GM18870 (cell line): ENCODE results near the gene SCRN3.
"Not testable (repeated sequence)": the region's sequence is repeated elsewhere in the genome, so short reads cannot be mapped to it uniquely, and the experiment has no call there.

Experiments used
- ATAC-seq: cut with Tn5 transposase; IDR thresholded peaks from one replicate; pipeline ENCODE4 v1.9.1; 2021; ENCODE audit warnings: moderate library complexity; ENCODE audit not compliant: unreplicated experiment

Gene SCRN3

DNA sequence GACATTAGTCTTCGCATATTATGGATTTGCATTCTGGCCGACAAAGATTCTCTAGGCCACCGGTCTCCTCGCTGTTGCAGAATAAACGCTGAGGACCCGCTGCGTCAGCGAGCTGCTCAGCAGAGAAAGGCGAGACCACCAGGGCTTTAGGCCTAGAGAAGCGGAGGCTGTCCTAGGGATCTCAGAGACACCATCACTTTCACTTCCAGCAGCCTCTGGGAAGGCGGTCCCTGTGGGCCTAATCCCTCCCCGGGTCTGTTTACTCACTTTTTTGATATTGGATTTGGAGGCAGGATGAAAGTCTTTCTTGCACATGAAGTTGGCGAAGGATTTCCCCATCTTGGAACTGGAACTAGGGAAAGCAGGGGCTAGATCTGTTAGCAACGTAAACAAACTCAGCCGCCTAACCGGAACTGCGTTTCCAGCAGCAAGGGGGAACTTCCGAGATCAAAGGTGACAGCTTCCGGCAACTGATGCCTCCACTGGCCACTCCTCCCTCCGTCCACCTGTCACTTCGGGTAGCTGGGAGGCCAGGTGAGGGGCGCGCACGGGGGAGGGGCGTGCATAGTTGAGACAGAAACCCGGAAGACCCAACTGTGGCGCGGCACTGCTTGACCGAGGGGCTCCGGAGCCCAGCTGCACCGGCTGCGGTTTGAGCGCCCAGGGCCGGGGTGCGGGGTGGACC is at the start of gene SCRN3:
Gene SCRN3 (plus strand): TSS at position 447 of the 685 bp plus-strand sequence. CDS start 2,554 bp downstream, outside the sequence.
- peak; percentile 91 for ATAC-seq

DNA sequence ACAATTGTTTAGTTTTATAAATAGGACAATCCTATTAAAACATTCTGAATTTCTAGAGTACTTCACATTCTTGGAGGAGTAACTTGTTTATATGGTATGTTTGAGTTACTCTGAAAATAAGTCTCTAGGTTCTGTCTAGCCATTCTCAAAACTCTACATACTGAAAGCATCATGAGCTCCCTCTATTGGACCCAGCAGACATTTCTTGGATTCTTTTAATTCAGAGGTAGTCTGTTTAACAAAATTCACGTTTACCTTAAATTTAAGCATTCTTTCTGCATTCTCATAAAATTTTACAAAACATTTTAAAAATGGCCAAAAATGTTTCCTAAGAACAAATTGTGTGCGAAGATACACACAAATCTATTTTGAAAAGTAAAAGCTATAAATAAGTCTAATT is 45.5 kb upstream of the SCRN3 start:
- no peak for ATAC-seq

DNA sequence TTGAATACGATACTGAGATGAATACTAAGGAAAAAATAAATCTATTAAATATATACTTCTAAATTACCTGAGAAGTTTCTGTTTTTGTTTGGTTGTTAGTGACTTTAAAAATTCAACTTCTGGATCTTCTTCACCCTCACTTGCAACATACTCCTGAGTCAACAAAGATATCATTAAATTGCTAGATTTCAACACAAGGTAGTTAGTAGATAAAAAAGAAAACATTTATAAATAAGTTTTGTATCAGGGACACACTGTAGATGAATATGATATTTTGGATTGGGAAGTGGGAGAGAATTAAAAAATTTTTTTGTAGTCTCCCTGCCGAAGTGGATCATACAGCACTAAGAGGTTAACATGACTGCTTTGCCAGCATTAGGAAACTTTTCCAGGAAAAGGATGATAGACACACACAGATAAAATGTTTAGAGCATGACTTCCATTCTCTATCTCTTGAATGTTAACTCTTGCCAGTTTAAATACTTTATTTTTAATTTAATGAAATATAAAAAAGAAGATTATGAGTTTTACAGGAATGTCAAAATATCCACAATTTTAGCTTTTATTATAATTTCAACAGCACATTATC is 44.8 kb upstream of the SCRN3 start:
- no peak for ATAC-seq

DNA sequence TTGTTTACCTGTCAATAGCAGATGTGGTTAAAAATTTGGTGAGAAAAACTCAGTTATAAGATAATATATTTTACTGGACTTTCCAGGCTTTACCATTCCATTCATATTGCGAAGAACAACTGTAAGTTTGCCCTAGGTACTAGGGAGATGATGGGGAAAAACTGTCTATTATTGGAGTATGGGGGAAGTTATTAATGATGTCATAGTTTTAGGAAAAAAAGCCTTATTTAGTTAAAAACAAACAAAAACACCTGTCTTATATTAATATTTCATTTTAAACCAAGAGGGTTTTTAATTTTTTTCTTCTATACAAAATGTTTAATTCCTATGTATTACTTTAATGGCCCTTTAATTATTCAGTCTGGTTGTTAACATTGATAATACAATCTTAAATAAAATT is 42.5 kb upstream of the SCRN3 start:
- ATAC-seq = no peak

DNA sequence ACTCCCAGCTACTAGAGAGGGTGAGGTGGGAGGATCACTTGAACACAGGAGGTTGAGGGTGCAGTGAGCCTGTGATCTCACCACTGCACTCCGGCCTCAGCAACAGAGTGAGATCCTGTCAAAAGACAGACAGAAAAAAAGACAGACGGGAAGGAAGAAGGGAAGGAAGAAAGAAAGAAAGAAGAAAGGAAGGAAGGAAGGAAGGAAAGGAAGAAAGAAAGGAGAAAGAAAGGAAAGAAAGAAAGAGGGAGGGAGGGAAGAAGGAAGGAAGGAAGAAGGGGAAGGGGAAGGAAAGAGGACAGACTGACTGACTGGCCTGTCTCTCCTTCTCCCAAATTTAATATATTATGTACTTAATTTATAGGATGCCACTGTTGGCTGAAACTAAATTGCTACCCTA is 39.2 kb upstream of the SCRN3 start:
- no peak for ATAC-seq

DNA sequence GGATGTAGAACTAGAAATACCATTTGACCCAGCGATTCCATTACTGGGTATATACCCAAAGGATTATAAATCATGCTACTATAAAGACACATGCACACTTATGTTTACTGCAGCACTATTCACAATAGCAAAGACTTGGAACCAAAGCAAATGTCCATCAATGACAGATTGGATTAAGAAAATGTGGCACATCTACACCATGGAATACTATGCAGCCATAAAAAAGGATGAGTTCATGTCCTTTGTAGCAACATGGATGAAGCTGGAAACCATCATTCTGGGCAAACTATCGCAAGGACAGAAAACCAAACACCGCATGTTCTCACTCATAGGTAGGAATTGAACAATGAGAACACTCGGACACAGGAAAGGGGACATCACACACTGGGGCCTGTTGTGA is 35.9 kb upstream of the SCRN3 start:
- not testable (repeated sequence) for ATAC-seq

DNA sequence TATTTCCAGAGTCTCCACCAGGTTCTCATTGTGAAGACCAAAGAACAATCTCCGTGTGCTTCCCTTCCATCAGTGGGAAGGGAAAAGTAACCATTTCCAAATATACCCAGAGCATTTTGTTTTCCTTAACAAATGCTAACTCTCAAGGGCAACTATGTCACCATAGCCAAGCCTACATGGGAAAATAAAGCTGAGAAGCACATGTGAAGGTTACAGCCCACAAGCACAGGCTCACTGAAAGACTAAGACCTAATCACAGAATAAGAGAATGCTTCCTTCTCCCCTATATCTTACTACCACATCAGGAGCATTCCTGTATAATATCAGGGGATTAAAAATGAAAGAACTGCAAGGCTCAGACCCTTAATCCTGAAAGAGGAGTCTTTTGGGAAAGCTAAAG is 32.6 kb upstream of the SCRN3 start:
- no peak for ATAC-seq

- not testable (repeated sequence) for ATAC-seq
Observed at GRCh38 chr2:174363492-174364225, 31.9 kb upstream of the SCRN3 start.

- no peak for ATAC-seq
Observed at GRCh38 chr2:174364628-174365027, 30.9 kb upstream of the SCRN3 start.

DNA sequence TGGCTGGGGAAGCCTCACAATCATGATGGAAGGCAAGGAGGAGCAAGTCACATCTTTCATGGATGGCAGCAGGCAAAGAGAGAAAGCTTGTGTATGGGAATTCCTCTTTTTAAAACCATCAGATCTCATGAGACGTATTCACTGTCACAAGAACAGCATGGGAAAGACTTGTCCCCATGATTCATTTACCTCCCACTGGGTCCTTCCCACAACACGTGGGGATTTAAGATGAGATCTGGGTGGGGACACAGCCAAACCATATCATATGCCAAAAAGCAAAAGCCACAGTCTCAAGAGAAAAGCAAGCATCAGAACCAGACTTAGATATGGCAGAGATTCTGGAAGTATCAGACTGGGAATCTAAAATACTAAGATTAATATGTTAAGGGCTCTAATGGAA is 30.0 kb upstream of the SCRN3 start:
- ATAC-seq = no peak

DNA sequence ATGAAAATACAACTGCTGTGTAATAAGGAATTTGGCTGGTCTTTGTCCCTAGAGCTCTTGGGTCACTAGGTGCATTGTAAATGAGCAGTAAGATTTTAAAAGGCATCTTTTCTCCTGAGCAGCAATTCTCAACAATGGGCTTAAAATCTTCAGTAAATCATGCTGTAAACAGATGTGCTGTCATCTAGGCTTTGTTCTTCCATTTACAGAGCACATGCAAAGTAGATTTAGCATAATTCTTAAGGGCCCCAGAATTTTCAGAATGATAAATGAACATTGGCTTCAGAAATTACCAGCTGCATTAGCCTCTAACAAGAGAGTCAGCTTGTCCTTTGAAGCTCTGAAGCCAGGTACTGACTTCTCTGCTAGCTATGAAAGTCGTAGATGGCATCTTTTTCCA is 26.8 kb upstream of the SCRN3 start:
- no peak for ATAC-seq

GRCh38 chr2:174376967-174377366 is 18.6 kb upstream of the SCRN3 start:
- ATAC-seq = no peak

DNA sequence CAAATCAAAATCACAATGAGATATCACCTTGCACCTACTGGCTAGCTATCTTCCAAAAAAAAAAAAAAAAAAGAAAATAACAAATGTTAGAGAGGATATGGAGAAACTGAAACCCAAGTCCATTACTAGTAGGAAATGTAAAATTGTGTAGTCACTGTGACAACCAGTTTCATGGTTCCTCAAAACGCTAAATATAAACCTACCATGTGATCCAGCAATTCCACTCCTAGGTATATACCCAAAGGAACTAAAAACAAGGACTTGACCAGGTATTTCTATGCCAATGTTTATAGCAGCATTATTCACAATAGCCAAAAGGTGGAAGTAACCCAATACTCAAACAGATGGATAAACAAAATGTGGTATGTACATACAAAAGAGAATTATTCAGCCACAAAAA is 11.7 kb upstream of the SCRN3 start:
- no peak for ATAC-seq

DNA sequence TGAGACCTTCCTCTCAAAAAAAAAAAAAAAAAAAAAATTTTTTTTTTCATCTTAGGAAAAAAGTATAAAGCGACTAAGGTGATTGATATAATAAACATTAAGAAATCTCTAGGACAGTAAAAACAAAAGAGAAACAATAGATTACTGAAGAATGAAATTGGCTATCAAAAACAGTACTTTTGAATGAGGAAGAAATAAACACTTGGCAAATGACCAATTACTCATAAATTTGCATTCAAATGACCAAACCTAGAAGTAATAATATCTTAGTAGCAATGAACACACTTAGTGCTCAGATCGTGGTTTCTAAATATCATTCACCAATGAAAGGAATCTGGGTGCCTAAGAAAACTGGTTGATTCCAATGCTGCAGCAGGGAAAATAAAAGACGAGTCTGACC is 10.3 kb upstream of the SCRN3 start:
- no peak for ATAC-seq

- ATAC-seq = not testable (repeated sequence)
Observed at GRCh38 chr2:174388706-174389105, 6.8 kb upstream of the SCRN3 start.

DNA sequence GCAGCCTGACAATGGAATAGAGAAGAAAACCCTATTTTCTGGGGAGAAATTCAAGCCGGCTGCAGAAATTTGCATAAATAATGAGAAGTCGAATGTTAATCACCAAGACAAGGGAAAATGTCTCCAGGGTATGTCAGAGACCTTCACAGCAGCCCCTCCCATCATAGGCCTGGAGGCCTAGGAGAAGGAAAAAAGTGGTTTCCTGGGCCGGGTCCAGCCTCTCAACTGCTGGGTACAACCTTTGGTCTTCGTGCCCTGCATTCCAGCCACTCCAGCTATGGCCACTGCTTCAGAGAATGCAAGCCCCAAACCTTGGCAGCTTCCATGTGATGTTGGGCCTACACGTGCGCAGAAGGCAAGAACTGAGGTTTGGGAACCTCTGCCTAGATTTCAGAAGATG is 6.0 kb upstream of the SCRN3 start:
- ATAC-seq = no peak

DNA sequence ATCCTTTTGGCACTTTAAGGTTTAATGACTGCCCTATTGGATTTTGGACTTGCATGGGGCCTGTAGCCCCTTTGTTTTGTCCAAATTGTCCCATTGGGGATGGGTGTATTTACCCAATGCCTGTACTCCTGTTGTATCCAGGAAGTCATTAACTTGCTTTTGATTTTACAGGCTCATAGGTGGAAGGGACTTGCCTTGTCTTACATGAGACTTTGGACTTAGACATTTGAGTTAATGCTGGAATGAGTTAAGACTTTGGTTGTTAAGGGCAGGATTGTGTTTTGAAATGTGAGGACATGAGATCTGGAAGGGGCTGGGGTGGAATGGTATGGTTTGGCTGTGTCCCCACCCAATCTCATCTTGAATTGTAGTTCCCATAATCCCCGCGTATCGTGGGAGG is 5.2 kb upstream of the SCRN3 start:
- ATAC-seq = not testable (repeated sequence)

GRCh38 chr2:174392706-174393105 is 2.8 kb upstream of the SCRN3 start:
- ATAC-seq = no peak

- peak; percentile 22 for ATAC-seq
Observed at GRCh38 chr2:174395969-174396630, 570 bp downstream of the SCRN3 start.

DNA sequence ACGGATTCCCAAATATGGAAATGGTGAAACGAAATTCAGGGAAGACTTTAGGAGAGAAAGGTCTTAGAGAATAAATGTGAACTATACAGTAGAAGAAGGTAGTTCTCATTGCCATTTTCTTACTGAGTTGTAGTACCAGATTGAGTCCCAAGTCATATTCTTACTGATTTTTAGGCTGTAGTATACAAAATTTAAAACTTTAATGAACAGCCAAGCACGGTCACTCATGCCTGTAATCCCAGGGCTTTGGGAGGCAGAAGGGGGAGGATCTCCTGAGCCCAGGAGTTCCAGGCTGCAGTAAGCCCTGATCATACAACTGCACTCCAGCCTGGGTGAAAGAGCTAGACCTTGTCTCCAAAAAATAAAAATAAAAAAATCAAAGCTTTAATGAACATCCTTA is 2.2 kb downstream of the SCRN3 start:
- no peak for ATAC-seq

DNA sequence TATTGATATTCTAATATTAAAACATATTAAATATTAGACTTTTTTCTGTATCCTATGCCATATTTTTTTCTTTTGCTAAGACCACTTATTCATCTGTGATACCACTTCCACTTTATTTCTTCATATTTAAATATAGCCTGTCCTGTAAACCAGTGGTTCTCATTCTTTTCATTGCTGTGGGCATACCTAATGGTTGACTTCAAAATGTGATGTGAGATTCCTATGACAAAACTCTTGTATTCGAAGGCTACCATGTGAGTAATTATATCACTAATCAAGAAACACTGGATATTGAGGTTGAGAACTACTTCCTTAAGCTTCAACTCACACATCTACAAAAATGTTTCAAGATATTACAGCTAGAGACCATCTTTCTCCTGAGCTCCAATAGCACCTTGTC is 3.6 kb downstream of the SCRN3 start:
- no peak for ATAC-seq

DNA sequence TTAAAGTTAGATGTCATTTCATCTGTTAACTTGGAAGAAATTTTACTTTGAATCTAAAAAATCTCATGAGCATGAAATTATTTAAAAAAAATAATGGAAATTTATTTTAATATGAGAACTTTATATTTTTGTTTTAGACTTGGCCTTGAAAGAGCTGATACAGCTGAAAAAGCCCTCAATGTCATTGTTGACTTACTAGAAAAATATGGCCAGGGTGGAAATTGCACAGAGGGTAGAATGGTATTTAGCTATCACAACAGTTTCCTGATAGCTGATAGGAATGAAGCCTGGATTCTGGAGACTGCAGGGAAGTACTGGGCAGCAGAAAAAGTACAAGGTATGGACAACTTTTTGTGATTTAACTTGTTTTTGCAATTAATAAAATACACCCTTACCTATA is 5.3 kb downstream of the SCRN3 start:
- ATAC-seq = no peak
